GM18505 (cell line): Measurements from ENCODE around the gene CBFA2T3.

Experiments used
- ATAC-seq: cut with Tn5 transposase; IDR thresholded peaks from one replicate; pipeline ENCODE4 v1.9.1; 2021; ENCODE audit not compliant: unreplicated experiment
- POLR2A ChIP-seq: IDR thresholded peaks from 4 replicates; pipeline ENCODE4 v1.6.1; 2011; ENCODE audit warnings: borderline replicate concordance; ENCODE audit not compliant: insufficient read depth, insufficient read length; ENCODE audit errors: extremely low read depth

CBFA2T3 gene

GRCh38 chr16:88951501-88951900 is 25.5 kb downstream of the CBFA2T3 start:
- no peak for TF ChIP-seq POLR2A
- no peak for ATAC-seq

GRCh38 chr16:88948781-88949490 is 28.1 kb downstream of the CBFA2T3 start:
- TF ChIP-seq POLR2A: no peak
- no peak for ATAC-seq

- TF ChIP-seq POLR2A: no peak
- ATAC-seq: no peak
Observed at GRCh38 chr16:88945473-88945872, 31.5 kb downstream of the CBFA2T3 start.

GRCh38 chr16:88943741-88944140 is 33.3 kb downstream of the CBFA2T3 start:
- no peak for ATAC-seq
- TF ChIP-seq POLR2A: no peak

- TF ChIP-seq POLR2A: no peak
Observed at GRCh38 chr16:88943131-88943664, 33.8 kb downstream of the CBFA2T3 start.

GRCh38 chr16:88941913-88942909 is 34.8 kb downstream of the CBFA2T3 start:
- ATAC-seq: peak; percentile 51
- no peak for TF ChIP-seq POLR2A

More at GRCh38 chr16:88943131-88943664, 33.8 kb downstream of the CBFA2T3 start:
- no peak for ATAC-seq

GRCh38 chr16:88940862-88941817 is 35.9 kb downstream of the CBFA2T3 start:
- no peak for TF ChIP-seq POLR2A
- peak; percentile 27 for ATAC-seq

- no peak for TF ChIP-seq POLR2A
- no peak for ATAC-seq
Observed at GRCh38 chr16:88939972-88940861, 36.8 kb downstream of the CBFA2T3 start.

GRCh38 chr16:88939245-88939971 is 37.6 kb downstream of the CBFA2T3 start:
- no peak for TF ChIP-seq POLR2A
- no peak for ATAC-seq

- no peak for TF ChIP-seq POLR2A
- no peak for ATAC-seq
Observed at GRCh38 chr16:88938777-88939244, 38.2 kb downstream of the CBFA2T3 start.
